Right lobe of liver (tissue), 4 donors: Measurements from ENCODE around the gene CCDC24.

Experiments used
- POLR2A ChIP-seq: fragments of 450-650 bp; IDR thresholded peaks from one replicate; pipeline ENCODE4 v1.6.1; 2017; ENCODE audit warnings: antibody characterized with exemption, mild to moderate bottlenecking
- TF ChIP-seq, protein P1 (sequence below), 4 donors: fragments of 200-600 bp in 3 of 4; fragments of 450-650 bp in 1 of 4; IDR thresholded peaks; one replicate each; pipeline versions ENCODE4 v1.5.1 to v1.8.0; 2016 to 2022; ENCODE audit warnings: antibody characterized with exemption in 4 of 4, mild to moderate bottlenecking in 2 of 4
- donor health status: DM: no; HTN: no; CAD: no.
- donor health status: DM: no; HTN: no; CAD: no.
- donor health status: DM: no; HTN: yes; CAD: no.

DNA sequence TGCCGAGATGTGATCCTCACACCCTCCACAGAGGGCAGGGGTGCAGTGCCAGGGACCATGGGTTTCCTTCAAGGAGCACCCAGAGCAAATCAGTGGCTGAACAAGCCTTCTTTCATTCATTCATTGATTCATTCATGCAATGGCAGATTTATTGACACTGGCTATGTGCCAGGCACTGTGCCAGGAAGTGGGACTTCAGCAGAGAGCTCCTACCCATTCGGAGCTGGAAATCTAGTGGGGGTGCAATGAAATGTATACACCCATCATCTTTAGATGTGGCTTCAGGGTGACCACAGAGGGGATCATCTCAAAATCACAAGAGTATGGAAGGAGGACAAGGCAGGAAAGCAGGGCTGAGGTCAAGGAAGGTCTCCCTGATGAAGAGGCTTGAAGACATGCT, 21.0 kb downstream of the CCDC24 start:
- TF ChIP-seq, protein P1, sequence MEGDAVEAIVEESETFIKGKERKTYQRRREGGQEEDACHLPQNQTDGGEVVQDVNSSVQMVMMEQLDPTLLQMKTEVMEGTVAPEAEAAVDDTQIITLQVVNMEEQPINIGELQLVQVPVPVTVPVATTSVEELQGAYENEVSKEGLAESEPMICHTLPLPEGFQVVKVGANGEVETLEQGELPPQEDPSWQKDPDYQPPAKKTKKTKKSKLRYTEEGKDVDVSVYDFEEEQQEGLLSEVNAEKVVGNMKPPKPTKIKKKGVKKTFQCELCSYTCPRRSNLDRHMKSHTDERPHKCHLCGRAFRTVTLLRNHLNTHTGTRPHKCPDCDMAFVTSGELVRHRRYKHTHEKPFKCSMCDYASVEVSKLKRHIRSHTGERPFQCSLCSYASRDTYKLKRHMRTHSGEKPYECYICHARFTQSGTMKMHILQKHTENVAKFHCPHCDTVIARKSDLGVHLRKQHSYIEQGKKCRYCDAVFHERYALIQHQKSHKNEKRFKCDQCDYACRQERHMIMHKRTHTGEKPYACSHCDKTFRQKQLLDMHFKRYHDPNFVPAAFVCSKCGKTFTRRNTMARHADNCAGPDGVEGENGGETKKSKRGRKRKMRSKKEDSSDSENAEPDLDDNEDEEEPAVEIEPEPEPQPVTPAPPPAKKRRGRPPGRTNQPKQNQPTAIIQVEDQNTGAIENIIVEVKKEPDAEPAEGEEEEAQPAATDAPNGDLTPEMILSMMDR (IDR thresholded peaks at IDR 0.05), result no peak
- TF ChIP-seq POLR2A, result no peak
